ENCODE data around the gene GPR149. TPM values are rescaled to one million over a fixed set of nuclear protein-coding genes. Genes with fewer than 3 reads are reported as not detected.

The GPR149 gene
- polyA plus RNA-seq, 1 donor (not counting 4 experiments of a cell fraction or from before 2014, with no cell fraction given), result not detected

DNA sequence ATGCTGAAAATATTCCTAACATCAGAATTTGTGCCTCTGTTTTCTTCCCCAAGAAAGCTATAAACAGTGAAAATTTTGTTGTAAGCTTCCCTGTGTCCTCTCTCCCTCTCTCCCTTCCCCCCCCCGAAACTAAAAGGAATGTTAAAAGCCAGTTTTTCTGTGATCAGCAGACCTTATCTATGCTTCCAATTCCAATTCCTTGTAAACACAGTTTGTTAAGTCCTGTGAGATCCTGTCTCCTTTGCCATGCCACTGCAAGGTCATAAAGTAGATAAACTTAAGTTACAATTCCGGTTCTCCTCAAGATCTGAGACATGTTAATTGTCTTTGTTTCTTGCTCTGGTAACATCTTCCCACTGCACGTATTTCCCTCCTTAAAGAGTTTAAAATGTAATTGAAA lies 62.8 kb downstream of the GPR149 start:
- Histone ChIP-seq H3K27ac (ENCODE audit: control insufficient read depth, insufficient read depth, low read length) (no peak overlapping the region), H3K4me2 (ENCODE audit: control insufficient read depth, extremely low read depth, insufficient read depth, low read depth, low read length) (no peak overlapping the region), H3K27me3 (ENCODE audit: control insufficient read depth, extremely low read depth, insufficient read depth, low read length) (no peaks in the 10 kb centered on the region), H3K4me3 (ENCODE audit: control insufficient read depth in 2 of 3, extremely low read depth in 1 of 3, insufficient read depth in 2 of 3, low read depth in 1 of 3, low read length in 3 of 3) (no peak overlapping the region), H3K9ac (ENCODE audit: control insufficient read depth, extremely low read depth, insufficient read depth, low read length) (no peak overlapping the region), H3K79me2 (ENCODE audit: control insufficient read depth, insufficient read depth, low read length) (no peaks in the 10 kb centered on the region), H3K36me3 (ENCODE audit: control insufficient read depth in 2 of 2, extremely low read depth in 1 of 2, insufficient read depth in 2 of 2, low read length in 2 of 2) (no peaks in the 10 kb centered on the region), H3K9me1 (ENCODE audit: control insufficient read depth, extremely low read depth, insufficient read depth, low read length) (no peaks in the 10 kb centered on the region), H3K9me3 (ENCODE audit: control insufficient read depth, low read depth, low read length) (no peaks in the 10 kb centered on the region), H3K4me1 (ENCODE audit: control insufficient read depth, extremely low read depth, insufficient read depth, low read length) (no peaks in the 10 kb centered on the region), H4K20me1 (ENCODE audit: control insufficient read depth, extremely low read depth, insufficient read depth, low read length) (no peaks in the 10 kb centered on the region), H2AFZ (ENCODE audit: control insufficient read depth, low read length) (no peak overlapping the region)
- no peak for TF ChIP-seq CTCF (optimal IDR thresholded peaks at IDR 0.05 in 1 of 3, IDR thresholded peaks at IDR 0.05 in 1 of 3, conservative IDR thresholded peaks at IDR 0.05 in 1 of 3; ENCODE audit: extremely low read depth in 1 of 3, insufficient read depth in 2 of 3, low read length in 3 of 3)
- no peak for TF ChIP-seq EZH2 (IDR thresholded peaks at IDR 0.05; ENCODE audit: low read length)
- dilution Hi-C loops (cut with MboI; ENCODE audit: extremely low pct_ligation_motif_present, low sequenced_read_pairs), result no loop called here
- FAIRE-seq (no peak), DNase-seq (ENCODE audit: low read depth, low spot score) (no peak)

DNA sequence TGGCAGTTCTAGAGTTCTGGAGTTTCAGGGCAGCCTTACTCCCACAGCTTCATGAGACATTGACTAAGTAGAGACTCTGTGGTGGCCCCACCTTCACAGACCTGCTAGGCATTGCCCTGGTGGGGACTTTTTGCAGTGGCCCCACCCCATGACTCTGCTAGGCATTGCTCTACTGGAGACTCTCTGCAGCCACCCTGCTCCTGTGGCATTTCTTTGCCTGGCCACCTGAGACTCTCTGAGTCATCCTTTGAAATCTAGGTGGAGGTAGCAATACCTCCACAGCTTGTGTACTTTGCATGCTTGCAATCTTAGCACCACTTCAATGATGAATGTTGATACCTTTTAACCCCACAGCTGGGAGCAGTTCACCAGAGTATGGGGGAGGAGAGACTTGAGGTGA lies 65.1 kb downstream of the GPR149 start:
- Histone ChIP-seq H3K27me3 (ENCODE audit: control insufficient read depth, extremely low read depth, insufficient read depth, low read length) (no peaks in the 10 kb centered on the region), H3K36me3 (ENCODE audit: control insufficient read depth in 2 of 2, extremely low read depth in 1 of 2, insufficient read depth in 2 of 2, low read length in 2 of 2) (no peaks in the 10 kb centered on the region), H3K4me3 (ENCODE audit: control insufficient read depth in 2 of 3, extremely low read depth in 1 of 3, insufficient read depth in 2 of 3, low read depth in 1 of 3, low read length in 3 of 3) (no peak overlapping the region), H3K27ac (ENCODE audit: control insufficient read depth, insufficient read depth, low read length) (no peak overlapping the region), H3K9me3 (ENCODE audit: control insufficient read depth, low read depth, low read length) (no peaks in the 10 kb centered on the region), H3K9me1 (ENCODE audit: control insufficient read depth, extremely low read depth, insufficient read depth, low read length) (no peaks in the 10 kb centered on the region), H3K9ac (ENCODE audit: control insufficient read depth, extremely low read depth, insufficient read depth, low read length) (no peak overlapping the region), H4K20me1 (ENCODE audit: control insufficient read depth, extremely low read depth, insufficient read depth, low read length) (no peaks in the 10 kb centered on the region), H3K79me2 (ENCODE audit: control insufficient read depth, insufficient read depth, low read length) (no peaks in the 10 kb centered on the region), H3K4me1 (ENCODE audit: control insufficient read depth, extremely low read depth, insufficient read depth, low read length) (no peaks in the 10 kb centered on the region), H3K4me2 (ENCODE audit: control insufficient read depth, extremely low read depth, insufficient read depth, low read depth, low read length) (no peak overlapping the region), H2AFZ (ENCODE audit: control insufficient read depth, low read length) (no peak overlapping the region)
- dilution Hi-C loops (cut with MboI; ENCODE audit: extremely low pct_ligation_motif_present, low sequenced_read_pairs), result no loop called here
- FAIRE-seq (no peak), DNase-seq (ENCODE audit: low read depth, low spot score) (no peak)
- TF ChIP-seq CTCF (optimal IDR thresholded peaks at IDR 0.05 in 1 of 3, IDR thresholded peaks at IDR 0.05 in 1 of 3, conservative IDR thresholded peaks at IDR 0.05 in 1 of 3; ENCODE audit: extremely low read depth in 1 of 3, insufficient read depth in 2 of 3, low read length in 3 of 3) (no peak), EZH2 (IDR thresholded peaks at IDR 0.05; ENCODE audit: low read length) (no peak)

Data from keratinocyte (primary cell).